Left lung (tissue), 10 donors: Measurements from ENCODE around the gene ETNK1. TPM values are rescaled to one million over a fixed set of nuclear protein-coding genes. Genes with fewer than 3 reads are reported as not detected.

Experiments
- ATAC-seq: fragments of 200-7000 bp; cut with Tn5 transposase; one replicate; pipeline ENCODE4 v1.9.1; 2020; ENCODE audit warnings: moderate library complexity
- DNase-seq, 4 donors: peaks; one replicate each; pipeline ENCODE4 v3.0.0-alpha.2; 2013 to 2020
- H3K27ac ChIP-seq, 2 donors: fragments of 200-600 bp; sonication (generic) in 1 of 2; one replicate each; pipeline versions ENCODE4 v1.5.0 to v1.8.0; 2020 to 2021
- H3K27me3 ChIP-seq, 2 donors: fragments of 200-600 bp; sonication (generic) in 1 of 2; one replicate each; pipeline versions ENCODE4 v1.5.0 to v1.8.0; 2020 to 2021
- H3K36me3 ChIP-seq, 2 donors: fragments of 200-600 bp; sonication (generic) in 1 of 2; one replicate each; pipeline versions ENCODE4 v1.5.0 to v1.8.0; 2020 to 2021
- H3K4me1 ChIP-seq, 2 donors: fragments of 200-600 bp; one replicate each; pipeline ENCODE4 v1.8.0; 2021
- H3K4me3 ChIP-seq, 2 donors: fragments of 200-600 bp; sonication (generic) in 1 of 2; one replicate each; pipeline versions ENCODE4 v1.5.0 to v1.8.0; 2020 to 2021; ENCODE audit warnings: mild to moderate bottlenecking in 1 of 2
- H3K9me3 ChIP-seq, 2 donors: fragments of 200-600 bp; sonication (generic) in 1 of 2; one replicate each; pipeline versions ENCODE4 v1.5.0 to v1.8.0; 2020 to 2021
- CTCF ChIP-seq, 2 donors: fragments of 200-600 bp; sonication (generic) in 1 of 2; IDR thresholded peaks; one replicate each; pipeline versions ENCODE4 v1.5.0 to v1.8.0; 2021; ENCODE audit warnings: antibody characterized with exemption in 2 of 2
- intact Hi-C, 2 donors: fragments of 100-400 bp; cut with DNase I; formaldehyde crosslinking; loops; one replicate each; pipeline versions ENCODE4 v1.11.2 to v1.14.2; 2022
- polyA plus RNA-seq, 6 donors: library from polyadenylated mRNA; unstranded; fragments of 120-200 nt; gene quantifications; one replicate each; pipeline ENCODE4 v1.2.1, GENCODE V29; 2013; ENCODE audit not compliant: insufficient read length in 6 of 6
- total RNA-seq, 2 donors: library from RNA; stranded (reverse); fragmentation: NEBNext Ultra II Directional; extraction: Animal tissue kit (Norgen Biotek cat#: 25700); gene quantifications; one replicate each; pipeline ENCODE4 v1.2.1, GENCODE V29; 2021
- donor health status: DM: no; HTN: yes; CAD: no.
- donor health status: DM: no; HTN: no; CAD: no.

Gene ETNK1
- total and polyA plus RNA-seq, 8 donors = 55.4 to 73.7 (median 67.3) TPM

GRCh38 chr12:22682663-22683062 lies 57.7 kb downstream of the ETNK1 start:
- ATAC-seq (no peak), DNase-seq (no peak)
- peaks cover 0 to 15% of the 10 kb centered on the region in 2 donors for H3K36me3 ChIP-seq
- TF ChIP-seq CTCF (IDR thresholded peaks at IDR 0.05) = no peak
- peaks cover 6 to 22% of the 10 kb centered on the region in 2 donors for H3K4me1 ChIP-seq
- H3K27me3 ChIP-seq = no peaks in the 10 kb centered on the region
- intact Hi-C loops = no loop called here
- H3K4me3 ChIP-seq = no peak overlapping the region
- H3K9me3 ChIP-seq = no peaks in the 10 kb centered on the region
- H3K27ac ChIP-seq = no peak overlapping the region

GRCh38 chr12:22683131-22683530 lies 58.2 kb downstream of the ETNK1 start:
- Histone ChIP-seq H3K27ac (no peak overlapping the region), H3K36me3 (peaks cover 0 to 15% of the 10 kb centered on the region in 2 donors), H3K9me3 (no peaks in the 10 kb centered on the region), H3K4me1 (peaks cover 6 to 23% of the 10 kb centered on the region in 2 donors), H3K27me3 (no peaks in the 10 kb centered on the region), H3K4me3 (no peak overlapping the region)
- no peak for ATAC-seq
- intact Hi-C loops = no loop called here
- TF ChIP-seq CTCF (IDR thresholded peaks at IDR 0.05) = no peak
- DNase-seq = no peak

GRCh38 chr12:22684140-22685118 lies 59.5 kb downstream of the ETNK1 start:
- peak in 2 of 4 donors; percentile 31 to 41 for DNase-seq
- intact Hi-C loops = no loop called here
- Histone ChIP-seq H3K4me3 (no peak overlapping the region), H3K27ac (no peak overlapping the region), H3K4me1 (peaks cover 6 to 26% of the 10 kb centered on the region in 2 donors), H3K36me3 (peaks cover 0 to 3% of the 10 kb centered on the region in 2 donors), H3K9me3 (no peaks in the 10 kb centered on the region), H3K27me3 (no peaks in the 10 kb centered on the region)
- peak; percentile 66 for ATAC-seq
- TF ChIP-seq CTCF (IDR thresholded peaks at IDR 0.05) = peak; percentile 46 to 51

GRCh38 chr12:22686193-22686592 lies 61.2 kb downstream of the ETNK1 start:
- Histone ChIP-seq H3K27ac (no peak overlapping the region), H3K9me3 (no peaks in the 10 kb centered on the region), H3K4me3 (no peak overlapping the region), H3K4me1 (peaks cover 6 to 34% of the 10 kb centered on the region in 2 donors), H3K36me3 (no peaks in the 10 kb centered on the region), H3K27me3 (no peaks in the 10 kb centered on the region)
- ATAC-seq (no peak), DNase-seq (no peak)
- intact Hi-C loops = no loop called here
- TF ChIP-seq CTCF (IDR thresholded peaks at IDR 0.05) = no peak

GRCh38 chr12:22687361-22688076 lies 62.5 kb downstream of the ETNK1 start:
- DNase-seq = no peak
- no peaks in the 10 kb centered on the region for H3K9me3 ChIP-seq
- intact Hi-C loops = no loop called here
- no peaks in the 10 kb centered on the region for H3K36me3 ChIP-seq
- H3K27me3 ChIP-seq = no peaks in the 10 kb centered on the region
- peaks cover 6 to 34% of the 10 kb centered on the region in 2 donors for H3K4me1 ChIP-seq
- ATAC-seq = peak; percentile 53
- peak overlapping the region; percentile 10 to 62 for H3K27ac ChIP-seq
- no peak overlapping the region for H3K4me3 ChIP-seq
- no peak for TF ChIP-seq CTCF (IDR thresholded peaks at IDR 0.05)
